GM12801 (cell line): Measurements from ENCODE around the gene PIGP.

Source experiments
- CTCF ChIP-seq: IDR thresholded peaks from one replicate; pipeline ENCODE4 v1.5.1; 2011; ENCODE audit warnings: control low read depth; ENCODE audit not compliant: insufficient read length; ENCODE audit errors: extremely low read depth

PIGP gene

GRCh38 chr21:37061926-37062592, 10.8 kb downstream of the PIGP start:
- TF ChIP-seq CTCF: no peak

- no peak for TF ChIP-seq CTCF
These were observed 12.6 kb downstream of the PIGP start for GRCh38 chr21:37060296-37060695.

- TF ChIP-seq CTCF: no peak
These were observed 13.7 kb downstream of the PIGP start for GRCh38 chr21:37059181-37059580.

GRCh38 chr21:37058261-37058660, 14.6 kb downstream of the PIGP start:
- TF ChIP-seq CTCF: no peak

- TF ChIP-seq CTCF: no peak
These were observed 15.3 kb downstream of the PIGP start for GRCh38 chr21:37057614-37058013.

- TF ChIP-seq CTCF: no peak
These were observed 17.5 kb downstream of the PIGP start for GRCh38 chr21:37055271-37055855.

- TF ChIP-seq CTCF: no peak
These were observed 25.8 kb downstream of the PIGP start for GRCh38 chr21:37047079-37047478.
